GM12878 (cell line): Measurements from ENCODE around the gene GARIN5A. TPM values are rescaled to one million over a fixed set of nuclear protein-coding genes. Genes with fewer than 3 reads are reported as not detected.

Experiments used
- ATAC-seq: fragments of 200-7000 bp; cut with Tn5 transposase; 3 replicates; pipeline ENCODE4 v1.9.1; 2020; ENCODE audit warnings: mild to moderate bottlenecking, moderate library complexity
- BruUV-seq: library from RNA; stranded (reverse); fragments of 400-500 nt; replicated peaks from 2 replicates; lab custom pipeline; 2021; lab: Mats Ljungman, UMichigan
- CTCF ChIA-PET: fragments of 300-600 bp; sonication (Branson Sonifier 250); formaldehyde crosslinking; extraction: SDS; loops from one replicate; lab custom pipeline; 2021; ENCODE audit warnings: inconsistent platforms; lab: Yijun Ruan, JAX
- POLR2A ChIA-PET: fragments of 350-600 bp; formaldehyde crosslinking; extraction: SDS; loops from one replicate; lab custom pipeline; 2021; ENCODE audit warnings: inconsistent platforms; lab: Charles Lee
- RAD21 ChIA-PET: fragments of 300-600 bp; sonication (Branson Sonifier 250); formaldehyde crosslinking; loops from one replicate; lab custom pipeline; 2023; ENCODE audit warnings: antibody characterized with exemption; ENCODE audit not compliant: unreplicated experiment; lab: Charles Lee
- SMC1A ChIA-PET: fragments of 300-600 bp; sonication (Branson Sonifier 250); formaldehyde crosslinking; loops from one replicate; lab custom pipeline; 2023; ENCODE audit not compliant: unreplicated experiment, uncharacterized antibody; lab: Charles Lee
- DNase-seq: peaks from one replicate; pipeline ENCODE4 v3.0.0-alpha.2; 2011; ENCODE audit warnings: low read depth, low spot score
- FAIRE-seq: peaks from 3 replicates; lab custom pipeline; 2011; peaks lifted over from hg19 to GRCh38; lab: Jason Lieb, UNC
- H2AFZ ChIP-seq: 2 replicates; pipeline ENCODE4 v1.6.0; 2011; ENCODE audit warnings: low read depth, low read length, control low read depth; ENCODE audit not compliant: control insufficient read depth
- H3K27ac ChIP-seq: 2 replicates; pipeline ENCODE4 v1.5.1; 2011; ENCODE audit warnings: control low read depth; ENCODE audit not compliant: control insufficient read depth, insufficient read depth
- H3K27me3 ChIP-seq, 2 experiments: replicated peaks in 1 of 2; 2 replicates each; pipeline versions ENCODE4 v1.6.0 to v1.6.1; 2011; ENCODE audit warnings: low read length in 1 of 2; ENCODE audit not compliant: control insufficient read depth in 2 of 2, insufficient read depth in 2 of 2
- H3K36me3 ChIP-seq, 2 experiments: 2 replicates each; pipeline ENCODE4 v1.5.1; 2011; ENCODE audit warnings: low read length in 1 of 2; ENCODE audit not compliant: control insufficient read depth in 2 of 2, insufficient read depth in 2 of 2
- H3K4me1 ChIP-seq: 2 replicates; pipeline ENCODE4 v1.6.1; 2011; ENCODE audit warnings: mild to moderate bottlenecking, low read length, moderate library complexity, mixed read lengths; ENCODE audit not compliant: control insufficient read depth, insufficient read depth
- H3K4me2 ChIP-seq: 2 replicates; pipeline ENCODE4 v1.6.0; 2011; ENCODE audit warnings: control low read depth; ENCODE audit not compliant: control insufficient read depth, insufficient read depth
- H3K4me3 ChIP-seq: fragments of 200-600 bp; sonication (generic); 2 replicates; pipeline ENCODE4 v1.5.1; 2016
- H3K79me2 ChIP-seq: 2 replicates; pipeline ENCODE4 v1.6.0; 2011; ENCODE audit warnings: low read length; ENCODE audit not compliant: control insufficient read depth, insufficient read depth
- H3K9ac ChIP-seq: 2 replicates; pipeline ENCODE4 v1.8.0; 2011; ENCODE audit warnings: low read length, control low read depth, mixed read lengths; ENCODE audit not compliant: control insufficient read depth, insufficient read depth
- H3K9me3 ChIP-seq: replicated peaks from 3 replicates; pipeline ENCODE4 v1.5.1; 2011; ENCODE audit warnings: mild to moderate bottlenecking, low read length; ENCODE audit not compliant: control insufficient read depth, insufficient read depth
- H4K20me1 ChIP-seq: 2 replicates; pipeline ENCODE4 v1.6.0; 2011; ENCODE audit not compliant: control insufficient read depth, insufficient read depth
- CREM ChIP-seq: IDR thresholded peaks from 2 replicates; pipeline ENCODE4 v1.6.1; 2014; ENCODE audit warnings: antibody characterized with exemption, low read depth
- ETV6 ChIP-seq, 2 experiments: fragments of 450-650 bp in 1 of 2; IDR thresholded peaks in 1 of 2; conservative IDR thresholded peaks in 1 of 2; 2 replicates each; pipeline ENCODE4 v1.6.1; 2014; ENCODE audit warnings: antibody characterized with exemption in 1 of 2, borderline replicate concordance in 1 of 2, low read depth in 1 of 2, mild to moderate bottlenecking in 1 of 2, moderate library complexity in 1 of 2
- GABPA ChIP-seq: IDR thresholded peaks from 2 replicates; pipeline ENCODE4 v1.6.1; 2014; ENCODE audit warnings: antibody characterized with exemption, low read depth, mild to moderate bottlenecking, inconsistent platforms
- LARP7 ChIP-seq: fragments of 450-650 bp; IDR thresholded peaks from 2 replicates; pipeline ENCODE4 v1.6.1; 2017; ENCODE audit warnings: mild to moderate bottlenecking
- PAX5 ChIP-seq: IDR thresholded peaks from 2 replicates; pipeline ENCODE4 v1.6.1; 2011; ENCODE audit warnings: low read depth, low read length, borderline replicate concordance
- RAD21 ChIP-seq: IDR thresholded peaks from 2 replicates; pipeline ENCODE4 v1.6.1; 2011; ENCODE audit warnings: mild to moderate bottlenecking, low read depth, low read length, moderate library complexity; ENCODE audit not compliant: insufficient read depth
- SMAD5 ChIP-seq: IDR thresholded peaks from 2 replicates; pipeline ENCODE4 v1.6.1; 2016; ENCODE audit warnings: antibody characterized with exemption, low read depth
- SMARCA5 ChIP-seq: fragments of 450-650 bp; IDR thresholded peaks from 2 replicates; pipeline ENCODE4 v1.6.1; 2017; ENCODE audit warnings: mild to moderate bottlenecking
- YY1 ChIP-seq: IDR thresholded peaks from 2 replicates; pipeline ENCODE4 v1.6.1; 2011; ENCODE audit warnings: low read depth, mild to moderate bottlenecking, low read length
- ZNF384 ChIP-seq: IDR thresholded peaks from 2 replicates; pipeline ENCODE4 v1.6.1; 2012; ENCODE audit warnings: low read depth, mild to moderate bottlenecking, low read length, improper control_type of control experiment, borderline replicate concordance
- WGBS: methylation state at CpG from one replicate; pipeline ENCODE4 v1.1.6; 2016; ENCODE audit warnings: low lambda C conversion rate; ENCODE audit not compliant: insufficient replicate concordance, insufficient coverage; ENCODE audit errors: missing lambda C conversion rate; 5-methylcytosine and 5-hydroxymethylcytosine counted together
- in situ Hi-C: fragments of 300-500 bp; cut with MboI; formaldehyde crosslinking; loops from 9 replicates; pipeline ENCODE4 v1.14.3; 2018; ENCODE audit warnings: mixed read lengths
- intact Hi-C: fragments of 100-400 bp; cut with micrococcal nuclease; formaldehyde crosslinking; loops from one replicate; pipeline ENCODE4 v1.14.2; 2022; ENCODE audit not compliant: unreplicated experiment
- polyA plus RNA-seq, 11 experiments: library from polyadenylated mRNA; depleted of rRNA in 4 of 11; unstranded in 6 of 11; stranded (reverse) in 5 of 11; fragments of >200 nt; fragmentation: Nextera tagmentation in 4 of 11; fragmentation: Illumina TruSeq in 1 of 11; extraction: Ambion mirVana in 4 of 11; extraction: Trizol in 1 of 11; gene quantifications; 1 replicate in 1 of 11; 2 replicates in 10 of 11; pipeline versions ENCODE4 v1.2.1 to v1.2.3, GENCODE V29; 2011 to 2016; ENCODE audit warnings: inconsistent platforms in 2 of 11, missing spikeins in 2 of 11, low read depth in 1 of 11
- total RNA-seq, 4 experiments: library from RNA; depleted of rRNA in 3 of 4; stranded (reverse); fragments of >200 nt in 3 of 4; fragmentation: Illumina TruSeq in 1 of 4; extraction: Trizol in 1 of 4; gene quantifications; 2 replicates each; pipeline versions ENCODE4 v1.2.1 to v1.2.3, GENCODE V29; 2013 to 2021
- TF ChIP-seq, protein P1 (sequence below): IDR thresholded peaks from 2 replicates; pipeline ENCODE4 v1.6.1; 2011; ENCODE audit warnings: low read depth, mild to moderate bottlenecking, low read length, moderate library complexity, borderline replicate concordance; ENCODE audit errors: extremely low read depth
- TF ChIP-seq, protein P2 (sequence below): fragments of 450-650 bp; IDR thresholded peaks from 2 replicates; pipeline ENCODE4 v1.6.1; 2017; ENCODE audit warnings: mild to moderate bottlenecking
- TF ChIP-seq, protein P3 (sequence below), 3 experiments: IDR thresholded peaks in 2 of 3; conservative IDR thresholded peaks in 1 of 3; 2 replicates each; pipeline ENCODE4 v1.5.1; 2011; ENCODE audit warnings: low read depth in 3 of 3, low read length in 3 of 3, mild to moderate bottlenecking in 3 of 3, control low read depth in 2 of 3, moderate library complexity in 2 of 3, inconsistent platforms in 1 of 3, mixed read lengths in 1 of 3; ENCODE audit not compliant: control insufficient read depth in 2 of 3, insufficient read depth in 1 of 3; ENCODE audit errors: extremely low read depth in 1 of 3

Gene GARIN5A
- total and polyA plus RNA-seq, 10 of the 15 experiments (the other 5 are each of a cell fraction or from before 2014, with no cell fraction given), result 0.18 to 1.2 (median 0.24) TPM; not detected in 6

DNA sequence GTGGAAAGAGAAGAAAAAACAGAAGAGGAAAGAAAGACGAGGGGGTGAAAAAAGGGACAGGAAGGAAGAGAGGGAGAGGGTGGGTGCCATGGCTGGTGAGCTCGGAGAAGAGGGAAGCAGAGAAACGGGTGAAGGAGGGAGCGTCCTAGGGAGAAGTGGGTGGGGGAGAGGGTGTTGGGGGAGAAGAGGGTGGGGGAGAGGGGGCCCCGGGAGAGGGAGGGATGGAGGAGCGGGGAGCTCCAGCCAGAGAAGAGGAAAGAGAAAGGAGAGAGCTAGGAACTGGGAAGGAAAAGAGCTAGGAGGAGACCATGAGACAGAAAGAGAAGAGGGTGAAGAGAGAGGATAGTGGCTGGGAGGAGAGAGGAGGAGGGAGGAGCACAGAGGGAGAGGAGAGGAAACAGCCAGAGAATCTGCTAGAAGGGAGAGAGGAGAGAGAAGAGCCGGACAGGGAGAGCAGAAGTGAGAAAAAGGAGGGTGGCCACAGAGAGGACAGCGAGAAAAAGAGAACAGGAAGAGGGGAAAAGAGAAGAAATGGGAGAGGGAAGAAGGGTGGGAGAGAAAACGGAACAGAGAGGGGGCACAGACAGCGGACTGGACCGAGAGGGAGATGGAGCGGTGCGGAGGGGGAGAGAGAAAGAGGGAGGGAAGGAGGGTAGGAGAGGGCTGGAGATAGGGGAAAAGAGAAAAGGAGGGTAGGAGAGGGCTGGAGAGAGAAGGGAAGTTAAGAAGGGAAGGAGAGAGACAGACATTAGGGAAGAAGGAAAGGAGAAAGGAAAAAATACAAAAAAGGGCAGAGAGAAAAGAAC lies 11.9 kb upstream of the GARIN5A start (continued):
- TF ChIP-seq SMARCA5, result no peak
- no peak for TF ChIP-seq CREM
- no peak for TF ChIP-seq ZNF384
- TF ChIP-seq, protein P1, sequence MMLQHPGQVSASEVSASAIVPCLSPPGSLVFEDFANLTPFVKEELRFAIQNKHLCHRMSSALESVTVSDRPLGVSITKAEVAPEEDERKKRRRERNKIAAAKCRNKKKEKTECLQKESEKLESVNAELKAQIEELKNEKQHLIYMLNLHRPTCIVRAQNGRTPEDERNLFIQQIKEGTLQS, result no peak
- TF ChIP-seq, protein P2, sequence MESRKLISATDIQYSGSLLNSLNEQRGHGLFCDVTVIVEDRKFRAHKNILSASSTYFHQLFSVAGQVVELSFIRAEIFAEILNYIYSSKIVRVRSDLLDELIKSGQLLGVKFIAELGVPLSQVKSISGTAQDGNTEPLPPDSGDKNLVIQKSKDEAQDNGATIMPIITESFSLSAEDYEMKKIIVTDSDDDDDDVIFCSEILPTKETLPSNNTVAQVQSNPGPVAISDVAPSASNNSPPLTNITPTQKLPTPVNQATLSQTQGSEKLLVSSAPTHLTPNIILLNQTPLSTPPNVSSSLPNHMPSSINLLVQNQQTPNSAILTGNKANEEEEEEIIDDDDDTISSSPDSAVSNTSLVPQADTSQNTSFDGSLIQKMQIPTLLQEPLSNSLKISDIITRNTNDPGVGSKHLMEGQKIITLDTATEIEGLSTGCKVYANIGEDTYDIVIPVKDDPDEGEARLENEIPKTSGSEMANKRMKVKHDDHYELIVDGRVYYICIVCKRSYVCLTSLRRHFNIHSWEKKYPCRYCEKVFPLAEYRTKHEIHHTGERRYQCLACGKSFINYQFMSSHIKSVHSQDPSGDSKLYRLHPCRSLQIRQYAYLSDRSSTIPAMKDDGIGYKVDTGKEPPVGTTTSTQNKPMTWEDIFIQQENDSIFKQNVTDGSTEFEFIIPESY, result no peak
- no peak for TF ChIP-seq SMAD5

DNA sequence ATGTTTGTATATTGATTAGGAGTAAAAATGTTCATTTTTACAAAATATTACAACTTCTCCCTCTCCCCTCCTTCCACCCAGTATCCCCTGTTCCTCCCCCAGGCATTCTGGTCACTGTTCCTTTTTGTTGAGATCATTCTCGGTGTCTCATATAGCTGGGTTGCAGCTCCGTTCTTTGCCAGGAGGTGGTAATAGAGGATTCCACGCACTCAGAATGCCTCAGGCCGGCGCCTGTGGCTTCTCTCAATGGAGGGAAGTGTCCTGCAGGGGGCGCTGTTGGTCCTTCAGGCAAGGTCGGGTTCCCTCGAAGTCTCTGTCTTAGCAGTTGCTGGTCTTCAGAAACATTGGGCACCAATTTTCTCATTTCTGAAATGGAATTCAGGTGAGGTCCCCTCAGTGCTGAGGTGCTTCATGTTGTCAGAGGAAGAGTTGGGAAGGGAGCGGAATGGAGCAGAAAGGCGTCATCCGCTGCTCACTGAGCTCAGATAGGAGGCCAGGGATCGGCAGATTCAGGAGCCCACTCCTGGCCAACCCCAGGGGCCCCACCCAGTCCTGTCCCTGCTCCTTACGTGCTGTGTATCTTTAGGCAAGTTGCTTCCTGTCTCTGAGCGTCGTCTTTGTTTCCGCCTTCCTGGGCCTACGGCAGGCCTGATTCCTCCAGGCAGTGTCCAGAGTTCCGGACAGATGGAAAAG lies 10.3 kb upstream of the GARIN5A start:
- H3K9ac ChIP-seq, result no peak overlapping the region
- 76% methylated on average over 18 of the region's 18 CpGs for WGBS
- no peak overlapping the region for H3K4me3 ChIP-seq
- H4K20me1 ChIP-seq, result no peaks in the 10 kb centered on the region
- peaks cover 3% of the 10 kb centered on the region; the same call in 2 of the 3 replicates for H3K9me3 ChIP-seq
- no peak overlapping the region for H3K4me2 ChIP-seq
- intact Hi-C loops, result no loop called here
- peaks cover 2 to 3% of the 10 kb centered on the region in 2 experiments; a peak in 3 of 4 replicates for H3K36me3 ChIP-seq
- FAIRE-seq (no peak), ATAC-seq (peak; percentile 58), DNase-seq (no peak)
- in situ Hi-C loops, result no loop called here
- no peaks in the 10 kb centered on the region for H3K4me1 ChIP-seq
- ChIA-PET POLR2A (interaction anchor here (0.5 kb wide), 1 partner anchor 90 kb away, joined by 3 read pairs; no protein-coding TSS in a partner anchor), SMC1A (interaction anchor here (1.2 kb wide), 1 partner anchor 57 kb away, joined by 3 read pairs; no protein-coding TSS in a partner anchor), CTCF (no interaction called here), RAD21 (no interaction called here)
- no peaks in the 10 kb centered on the region for H3K79me2 ChIP-seq
- H3K27ac ChIP-seq, result no peak overlapping the region
- no peak overlapping the region for H2AFZ ChIP-seq
- H3K27me3 ChIP-seq, result no peaks in the 10 kb centered on the region
- BruUV-seq, result no TSS peak
- TF ChIP-seq GABPA, result no peak
- TF ChIP-seq YY1, result 0 out of 2 replicates have a peak, but pooled peaks have one; percentile 21
- no peak for TF ChIP-seq LARP7
- no peak for TF ChIP-seq ETV6 (conservative IDR thresholded peaks at IDR 0.05 in 1 of 2, IDR thresholded peaks at IDR 0.05 in 1 of 2; ENCODE audit: borderline replicate concordance in 1 of 2, low read depth in 1 of 2)
- TF ChIP-seq, protein P3, sequence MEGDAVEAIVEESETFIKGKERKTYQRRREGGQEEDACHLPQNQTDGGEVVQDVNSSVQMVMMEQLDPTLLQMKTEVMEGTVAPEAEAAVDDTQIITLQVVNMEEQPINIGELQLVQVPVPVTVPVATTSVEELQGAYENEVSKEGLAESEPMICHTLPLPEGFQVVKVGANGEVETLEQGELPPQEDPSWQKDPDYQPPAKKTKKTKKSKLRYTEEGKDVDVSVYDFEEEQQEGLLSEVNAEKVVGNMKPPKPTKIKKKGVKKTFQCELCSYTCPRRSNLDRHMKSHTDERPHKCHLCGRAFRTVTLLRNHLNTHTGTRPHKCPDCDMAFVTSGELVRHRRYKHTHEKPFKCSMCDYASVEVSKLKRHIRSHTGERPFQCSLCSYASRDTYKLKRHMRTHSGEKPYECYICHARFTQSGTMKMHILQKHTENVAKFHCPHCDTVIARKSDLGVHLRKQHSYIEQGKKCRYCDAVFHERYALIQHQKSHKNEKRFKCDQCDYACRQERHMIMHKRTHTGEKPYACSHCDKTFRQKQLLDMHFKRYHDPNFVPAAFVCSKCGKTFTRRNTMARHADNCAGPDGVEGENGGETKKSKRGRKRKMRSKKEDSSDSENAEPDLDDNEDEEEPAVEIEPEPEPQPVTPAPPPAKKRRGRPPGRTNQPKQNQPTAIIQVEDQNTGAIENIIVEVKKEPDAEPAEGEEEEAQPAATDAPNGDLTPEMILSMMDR (IDR thresholded peaks at IDR 0.05 in 2 of 3, conservative IDR thresholded peaks at IDR 0.05 in 1 of 3; ENCODE audit: control insufficient read depth in 2 of 3, extremely low read depth in 1 of 3, insufficient read depth in 1 of 3, low read depth in 3 of 3, low read length in 3 of 3), result peak; percentile 24 to 63 (median 40); a peak in 5 of 6 replicates
- peak; percentile 36; the same call in 1 of the 2 replicates for TF ChIP-seq RAD21
- TF ChIP-seq, protein P2, result peak; percentile 94
- no peak for TF ChIP-seq PAX5
